Measurements from ENCODE around the gene GLT1D1. TPM values are rescaled to one million over a fixed set of nuclear protein-coding genes. Genes with fewer than 3 reads are reported as not detected.
"Not testable (repeated sequence)": the region's sequence is repeated elsewhere in the genome, so short reads cannot be mapped to it uniquely, and the experiment has no call there.

The GLT1D1 gene
- total RNA-seq, 2 experiments from 2014 or later, result 0.38 to 0.48 TPM

DNA sequence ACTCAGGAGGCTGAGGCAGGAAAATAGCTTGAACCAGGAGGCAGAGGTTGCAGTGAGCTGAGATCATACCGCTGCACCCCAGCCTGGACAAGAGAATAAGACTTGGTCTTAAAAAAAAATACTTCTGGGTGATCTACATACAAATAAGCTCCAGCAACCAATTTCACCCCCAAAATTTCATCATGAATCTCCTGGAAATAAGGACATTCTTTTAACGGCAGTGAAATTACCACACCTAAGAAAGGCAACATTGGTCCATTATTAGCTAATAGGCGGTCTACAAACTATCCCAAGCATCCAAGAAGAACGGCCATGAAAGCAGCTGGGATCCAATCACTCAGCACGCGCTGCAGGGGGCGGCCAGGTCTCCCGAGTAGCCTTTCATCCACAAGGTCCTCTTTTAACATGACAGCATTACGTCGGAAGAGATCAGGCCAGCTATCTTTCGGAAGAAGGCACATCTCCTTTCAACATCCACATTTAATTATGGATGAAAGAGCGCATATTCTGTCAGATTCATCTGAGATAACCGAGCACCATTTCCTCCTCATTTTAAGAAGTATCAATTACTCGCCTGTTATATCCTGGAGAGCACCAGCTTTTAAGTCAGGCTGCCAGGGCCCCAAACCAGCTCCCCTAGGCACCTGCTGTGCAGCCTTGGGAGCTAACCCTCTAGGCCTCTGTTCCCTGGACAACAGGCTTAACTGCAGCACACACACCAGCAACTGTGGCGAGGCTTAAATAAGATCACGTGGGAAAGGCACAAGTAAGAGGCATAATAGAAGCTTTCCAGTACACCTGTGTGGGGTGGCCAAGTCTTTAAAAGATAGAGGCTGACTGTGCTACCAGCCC lies 33.8 kb upstream of the GLT1D1 start:
- CTCF ChIA-PET, result no interaction called here
- POLR2A ChIA-PET, result no interaction called here

DNA sequence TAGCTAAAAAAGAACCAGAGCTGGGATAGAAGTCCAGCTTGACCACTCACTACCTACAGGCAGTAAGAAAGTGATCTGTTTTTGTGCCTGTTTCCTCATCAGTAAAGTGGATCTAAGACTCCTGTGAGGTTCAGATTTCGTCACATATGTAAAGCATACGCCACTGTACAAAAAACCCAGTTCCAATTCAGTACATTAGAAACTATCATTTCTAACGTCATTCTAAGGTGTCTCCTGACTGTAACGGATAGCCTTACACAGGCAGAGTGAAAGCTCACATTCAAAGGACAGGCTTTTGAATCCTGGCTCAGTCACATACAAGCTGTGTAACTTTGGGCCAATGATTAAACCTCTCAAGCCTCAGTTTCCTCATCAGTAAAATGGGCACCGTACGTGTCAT lies 33.0 kb upstream of the GLT1D1 start:
- ChIA-PET POLR2A (interaction anchor here (1.0 kb wide), 1 partner anchor 26 kb away, joined by 3 read pairs; no protein-coding TSS in a partner anchor), CTCF (no interaction called here)

- ChIA-PET POLR2A (interaction anchor here (1.0 kb wide), 1 partner anchor 26 kb away, joined by 3 read pairs; no protein-coding TSS in a partner anchor), CTCF (no interaction called here)
Observed at GRCh38 chr12:128820723-128821432, 32.4 kb upstream of the GLT1D1 start.

DNA sequence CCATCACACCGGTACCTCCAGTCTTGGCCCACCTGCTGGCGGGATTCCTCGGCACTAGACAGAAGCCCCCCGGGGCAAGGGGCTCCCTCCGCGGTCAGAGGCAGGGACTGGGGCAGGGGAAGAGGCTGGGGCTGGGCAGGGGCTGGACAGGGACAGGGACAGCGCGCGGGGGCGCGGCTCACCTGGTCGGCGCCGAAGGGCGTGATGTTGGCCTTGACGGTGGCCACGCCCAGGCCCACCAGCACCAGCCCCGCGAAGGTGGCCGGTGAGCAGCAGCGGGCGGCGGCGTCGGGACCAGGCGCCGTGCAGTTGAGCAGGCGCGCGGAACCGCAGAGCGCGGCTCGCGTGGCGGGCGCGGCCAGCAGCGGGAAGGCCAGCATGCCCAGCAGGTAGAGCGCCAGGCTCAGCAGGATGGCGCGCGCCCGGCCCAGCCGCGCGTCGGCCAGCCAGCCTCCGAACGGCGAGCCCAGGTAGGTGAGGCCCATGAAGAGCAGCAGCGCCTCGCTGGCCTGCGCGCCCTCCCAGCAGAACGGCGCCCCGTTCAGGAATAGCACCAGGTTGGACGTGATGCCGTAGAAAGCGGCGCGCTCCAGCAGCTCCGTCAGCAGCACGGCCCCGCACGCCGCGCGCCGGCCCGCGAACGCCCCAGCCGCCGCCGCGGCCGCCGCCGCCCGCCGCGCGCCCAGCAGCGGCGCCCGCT lies 29.9 kb upstream of the GLT1D1 start:
- CTCF ChIA-PET, result interaction anchor here (1.3 kb wide), 1 partner anchor 29 kb away, joined by 3 read pairs; no protein-coding TSS in a partner anchor
- POLR2A ChIA-PET, result interaction anchor here (1.2 to 1.4 kb wide), 3 partner anchors 10 to 13 kb away, joined by 3 to 5 read pairs (median 4); no protein-coding TSS in a partner anchor

DNA sequence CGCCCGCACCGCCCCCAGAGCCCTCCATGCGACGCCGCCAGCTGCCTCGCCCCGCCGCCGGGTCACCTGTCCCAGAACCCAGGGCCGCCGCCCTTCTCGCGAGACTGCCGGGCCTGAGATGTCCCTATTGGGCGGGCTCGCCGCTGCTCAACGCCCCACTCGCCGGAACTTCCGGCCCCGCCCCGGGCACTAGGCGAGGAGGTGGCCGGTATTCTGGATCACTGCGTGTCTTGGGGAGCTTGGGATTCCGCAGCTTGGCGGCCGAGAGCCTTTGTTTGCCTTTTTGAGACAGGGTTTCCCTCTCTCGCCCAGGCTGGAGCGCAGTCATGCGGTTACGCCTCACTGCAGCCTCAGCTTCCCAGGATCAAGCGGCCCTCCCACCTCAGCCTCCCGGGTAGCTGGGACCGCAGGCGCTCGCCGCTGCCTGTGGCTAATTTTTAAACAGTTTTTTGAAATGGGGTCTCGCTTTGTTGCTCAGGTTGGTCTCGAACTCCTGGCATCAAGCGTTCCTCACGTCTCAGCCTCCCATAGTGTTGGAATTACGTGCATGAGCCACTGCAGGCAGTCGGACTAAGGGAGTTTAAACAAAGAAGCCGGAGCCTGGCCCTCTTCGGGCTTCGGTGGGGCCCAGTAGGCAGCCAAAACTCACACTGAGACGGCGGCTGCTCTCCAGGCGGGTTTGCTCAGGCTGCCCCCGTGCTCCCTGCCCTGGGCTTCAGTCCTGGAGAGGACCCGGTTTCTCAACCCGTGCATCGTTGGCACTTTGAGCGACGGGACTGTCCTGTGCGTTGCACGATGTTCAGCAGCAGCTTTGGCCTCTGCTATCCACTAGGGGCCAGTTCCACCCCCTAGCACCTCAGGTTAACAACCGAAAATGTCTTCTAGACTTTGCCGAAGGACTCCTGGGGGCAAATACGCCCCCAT lies 29.1 kb upstream of the GLT1D1 start, which contains the start of gene SLC15A4:
TSS of gene SLC15A4 (minus strand) at position 43 of the 924 bp plus-strand sequence. CDS start at position 28, 15 bp downstream.
- POLR2A ChIA-PET, result interaction anchor here (0.8 to 1.4 kb wide), 4 partner anchors 10 to 27 kb away, joined by 3 to 5 read pairs (median 4); no protein-coding TSS in a partner anchor

GRCh38 chr12:128825835-128826234 lies 27.4 kb upstream of the GLT1D1 start:
- ChIA-PET POLR2A (no interaction called here), CTCF (no interaction called here)

More for the DNA sequence above, 29.1 kb upstream of the GLT1D1 start, which contains the start of gene SLC15A4:
- CTCF ChIA-PET, result interaction anchor here (1.3 kb wide), 1 partner anchor 30 kb away, joined by 3 read pairs; no protein-coding TSS in a partner anchor

- CTCF ChIA-PET, result interaction anchor here (0.7 kb wide), 1 partner anchor 36 kb away, joined by 3 read pairs; no protein-coding TSS in a partner anchor
- POLR2A ChIA-PET, result no interaction called here
Observed at GRCh38 chr12:128827724-128828123, 25.6 kb upstream of the GLT1D1 start.

- ChIA-PET CTCF (no interaction called here), POLR2A (interaction anchor here (0.6 kb wide), 1 partner anchor 33 kb away, joined by 7 read pairs; no protein-coding TSS in a partner anchor)
Observed at GRCh38 chr12:128829861-128830504, 23.3 kb upstream of the GLT1D1 start.

DNA sequence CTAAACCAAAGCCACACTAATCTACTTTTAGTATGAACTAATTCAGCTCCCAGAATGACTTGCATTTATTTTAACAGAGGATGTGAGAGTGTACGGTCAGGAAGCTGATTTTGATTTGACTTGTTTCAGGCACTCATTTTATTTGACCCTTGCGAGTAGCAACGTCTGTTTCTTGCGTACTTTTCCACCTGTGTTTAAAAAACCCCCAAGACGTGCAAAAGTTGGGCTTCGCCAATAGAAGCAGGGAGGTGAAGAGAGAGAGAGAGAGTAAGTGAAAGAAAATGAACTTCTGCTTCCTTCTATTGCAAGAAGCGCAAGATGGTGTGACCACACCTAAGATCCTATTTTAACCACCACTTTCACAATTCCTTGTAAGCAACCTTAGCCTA lies 22.8 kb upstream of the GLT1D1 start:
- ChIA-PET POLR2A (no interaction called here), CTCF (no interaction called here)

DNA sequence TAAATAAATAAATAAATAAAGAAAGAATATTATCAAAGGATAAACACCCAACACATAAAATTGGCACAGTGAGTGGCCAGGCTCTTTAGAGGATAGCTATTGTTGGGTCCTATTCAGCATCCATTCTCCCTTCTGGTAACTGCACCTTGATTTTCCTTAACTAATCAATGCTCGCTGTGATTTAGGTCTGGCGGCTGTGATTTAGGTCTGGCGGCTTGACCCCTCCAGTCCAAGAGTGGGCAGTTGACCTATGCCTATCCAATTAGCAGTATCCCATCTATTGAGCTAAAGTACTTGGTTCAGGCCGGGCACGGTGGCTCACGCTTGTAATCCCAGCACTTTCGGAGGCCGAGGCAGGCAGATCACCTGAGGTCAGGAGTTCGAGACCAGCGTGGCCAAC lies 19.9 kb upstream of the GLT1D1 start:
- POLR2A ChIA-PET, result interaction anchor here (1.2 kb wide), 1 partner anchor 10 kb away, joined by 3 read pairs; the partner anchor contains the start of gene SLC15A4
- CTCF ChIA-PET, result no interaction called here

GRCh38 chr12:128839885-128840284 lies 13.4 kb upstream of the GLT1D1 start:
- CTCF ChIA-PET, POLR2A ChIA-PET: not testable (repeated sequence)

- ChIA-PET CTCF (no interaction called here), POLR2A (no interaction called here)
Observed at GRCh38 chr12:128840862-128841468, 12.3 kb upstream of the GLT1D1 start.

GRCh38 chr12:128842579-128842978 lies 10.7 kb upstream of the GLT1D1 start:
- CTCF ChIA-PET, result no interaction called here
- POLR2A ChIA-PET, result no interaction called here

GRCh38 chr12:128843538-128843937 lies 9.7 kb upstream of the GLT1D1 start:
- CTCF ChIA-PET, result no interaction called here
- POLR2A ChIA-PET, result no interaction called here

- ChIA-PET CTCF (no interaction called here), POLR2A (no interaction called here)
Observed at GRCh38 chr12:128844031-128844635, 9.1 kb upstream of the GLT1D1 start.

- POLR2A ChIA-PET, CTCF ChIA-PET: not testable (repeated sequence)
Observed at GRCh38 chr12:128846671-128847070, 6.6 kb upstream of the GLT1D1 start.

- CTCF ChIA-PET, result no interaction called here
- POLR2A ChIA-PET, result no interaction called here
Observed at GRCh38 chr12:128848371-128848770, 4.9 kb upstream of the GLT1D1 start.

GRCh38 chr12:128849806-128850205 lies 3.5 kb upstream of the GLT1D1 start:
- CTCF ChIA-PET, result not testable (repeated sequence)

More at GRCh38 chr12:128849806-128850205, 3.5 kb upstream of the GLT1D1 start:
- POLR2A ChIA-PET, result not testable (repeated sequence)
